ENCODE data around the gene YIPF1. TPM values are rescaled to one million over a fixed set of nuclear protein-coding genes. Genes with fewer than 3 reads are reported as not detected.

Gene YIPF1
- total RNA-seq, 2 donors from 2014 or later = 16.1 to 21.1 TPM

- intact Hi-C loops (cut with DNase I) = loop anchor here (10.0 kb wide), 1 partner anchor 207 kb away; the partner anchor contains the start of genes TCEANC2 and TMEM59
- 75 to 87% methylated on average over 6 of the region's 6 CpGs for WGBS, 2 donors
- no peak for DNase-seq
- no peaks in the 10 kb centered on the region for H3K9me3 ChIP-seq
- no peaks in the 10 kb centered on the region for H3K4me1 ChIP-seq
- TF ChIP-seq POLR2A (IDR thresholded peaks at IDR 0.05) = no peak
- no peak for TF ChIP-seq CTCF (IDR thresholded peaks at IDR 0.05)
- H3K27me3 ChIP-seq = no peaks in the 10 kb centered on the region
- no peak overlapping the region for H3K4me3 ChIP-seq
- H3K36me3 ChIP-seq (replicated peaks in 1 of 2; ENCODE audit: insufficient read depth in 1 of 2, low read depth in 2 of 2) = peaks cover 0 to 5% of the 10 kb centered on the region in 2 donors
- ATAC-seq = no peak
- no peak overlapping the region for H3K27ac ChIP-seq
These were observed 41.6 kb downstream of the YIPF1 start for GRCh38 chr1:53847980-53848379.

- Histone ChIP-seq H3K27me3 (no peaks in the 10 kb centered on the region), H3K4me1 (peaks cover under 1% of the 10 kb centered on the region), H3K27ac (no peak overlapping the region), H3K4me3 (no peak overlapping the region), H3K9me3 (no peaks in the 10 kb centered on the region), H3K36me3 (replicated peaks in 1 of 2; ENCODE audit: insufficient read depth in 1 of 2, low read depth in 2 of 2) (no peaks in the 10 kb centered on the region)
- WGBS, 2 donors = 74 to 79% methylated on average over 3 of the region's 3 CpGs
- no peak for DNase-seq
- intact Hi-C loops (cut with DNase I) = loop anchor here (10.0 kb wide), 1 partner anchor 212 kb away; the partner anchor contains the start of genes TCEANC2 and TMEM59
- TF ChIP-seq POLR2A (IDR thresholded peaks at IDR 0.05) (no peak), CTCF (IDR thresholded peaks at IDR 0.05) (no peak)
- no peak for ATAC-seq
These were observed 47.2 kb downstream of the YIPF1 start for GRCh38 chr1:53842347-53842746.

GRCh38 chr1:53838654-53838974, 51.0 kb downstream of the YIPF1 start:
- Histone ChIP-seq H3K4me1 (peaks cover 7% of the 10 kb centered on the region), H3K9me3 (no peaks in the 10 kb centered on the region), H3K4me3 (no peak overlapping the region), H3K36me3 (replicated peaks in 1 of 2; ENCODE audit: insufficient read depth in 1 of 2, low read depth in 2 of 2) (no peaks in the 10 kb centered on the region), H3K27me3 (no peaks in the 10 kb centered on the region), H3K27ac (peak overlapping the region; percentile 94 to 99 (median 96))
- TF ChIP-seq POLR2A (IDR thresholded peaks at IDR 0.05) (no peak), CTCF (IDR thresholded peaks at IDR 0.05) (no peak)
- intact Hi-C loops (cut with DNase I) = no loop called here
- ATAC-seq = no peak
- DNase-seq = no peak
- 4 to 7% methylated on average over 2 of the region's 2 CpGs for WGBS, 2 donors

- peaks cover 7% of the 10 kb centered on the region for H3K4me1 ChIP-seq
- no peaks in the 10 kb centered on the region for H3K36me3 ChIP-seq (replicated peaks in 1 of 2; ENCODE audit: insufficient read depth in 1 of 2, low read depth in 2 of 2)
- H3K27me3 ChIP-seq = no peaks in the 10 kb centered on the region
- intact Hi-C loops (cut with DNase I) = no loop called here
- 0% methylated on average over 34 to 59 of the region's 59 CpGs for WGBS, 2 donors
- peak; percentile 98 for ATAC-seq
- peak within 1 kb of the TSS; percentile 94 to 99 (median 96) for H3K27ac ChIP-seq
- TF ChIP-seq CTCF (IDR thresholded peaks at IDR 0.05) = peak in 2 of 7 experiments; percentile 26 to 30
- peak in 2 of 3 donors; percentile 43 to 59 for TF ChIP-seq POLR2A (IDR thresholded peaks at IDR 0.05)
- H3K9me3 ChIP-seq = no peaks in the 10 kb centered on the region
- DNase-seq = peak; percentile 88 to 94 (median 90)
- H3K4me3 ChIP-seq = peak within 1 kb of the TSS; percentile 91 to 99
These were observed 51.5 kb downstream of the YIPF1 start, which contains the start of gene NDC1 for GRCh38 chr1:53837924-53838653. Gene NDC1 (minus strand): TSS chr1:53838296. CDS start chr1:53838261, 35 bp downstream.

- no peak for ATAC-seq
- Histone ChIP-seq H3K27ac (peak overlapping the region in 3 of 4 donors; percentile 94 to 99 (median 98)), H3K4me1 (peaks cover 7% of the 10 kb centered on the region), H3K9me3 (no peaks in the 10 kb centered on the region), H3K27me3 (no peaks in the 10 kb centered on the region), H3K4me3 (peak overlapping the region; percentile 91 to 99), H3K36me3 (replicated peaks in 1 of 2; ENCODE audit: insufficient read depth in 1 of 2, low read depth in 2 of 2) (no peaks in the 10 kb centered on the region)
- 0 to 1% methylated on average over 5 of the region's 5 CpGs for WGBS, 2 donors
- no peak for DNase-seq
- TF ChIP-seq CTCF (IDR thresholded peaks at IDR 0.05) (no peak), POLR2A (IDR thresholded peaks at IDR 0.05) (no peak)
- intact Hi-C loops (cut with DNase I) = no loop called here
These were observed 52.0 kb downstream of the YIPF1 start for GRCh38 chr1:53837646-53837923.
